ENCODE results near the gene SIL1.

GRCh38 chr5:138961729-138962128, 236.4 kb downstream of the SIL1 start:
- TF ChIP-seq CTCF (IDR thresholded peaks at IDR 0.05; ENCODE audit: low read depth, low read length, poor library complexity, severe bottlenecking) (no peak), EZH2phosphoT487 (IDR thresholded peaks at IDR 0.05; ENCODE audit: borderline replicate concordance, low read length) (no peak)
